Ectodermal cell (in vitro differentiated cells): Measurements from ENCODE around the gene LGMN.
"Not testable (repeated sequence)": the region's sequence is repeated elsewhere in the genome, so short reads cannot be mapped to it uniquely, and the experiment has no call there.

Experiments used
- H3K27ac ChIP-seq: 2 replicates; pipeline ENCODE4 v1.7.0; 2013; ENCODE audit warnings: mild to moderate bottlenecking, low read depth, low read length; ENCODE audit not compliant: insufficient read depth, poor library complexity, severe bottlenecking
- H3K27me3 ChIP-seq: 2 replicates; pipeline ENCODE4 v1.7.0; 2013; ENCODE audit warnings: mild to moderate bottlenecking, low read length; ENCODE audit not compliant: insufficient read depth, control insufficient read depth, poor library complexity, severe bottlenecking
- H3K36me3 ChIP-seq: one replicate; pipeline ENCODE4 v1.7.0; 2013; ENCODE audit warnings: low read length; ENCODE audit not compliant: control insufficient read depth, insufficient read depth
- H3K4me1 ChIP-seq: one replicate; pipeline ENCODE4 v1.7.0; 2013; ENCODE audit warnings: low read length; ENCODE audit not compliant: control insufficient read depth, insufficient read depth
- H3K4me3 ChIP-seq: 2 replicates; pipeline ENCODE4 v1.7.0; 2013; ENCODE audit warnings: low read depth, low read length, control low read depth; ENCODE audit not compliant: insufficient read depth
- H3K9me3 ChIP-seq: 2 replicates; pipeline ENCODE4 v1.7.0; 2013; ENCODE audit warnings: mild to moderate bottlenecking, low read length, moderate library complexity; ENCODE audit not compliant: control insufficient read depth
- WGBS, 2 experiments: methylation state at CpG; one replicate each; pipeline ENCODE4 v1.1.7; 2013; ENCODE audit warnings: missing lambda C conversion rate in 2 of 2; 5-methylcytosine and 5-hydroxymethylcytosine counted together

Gene LGMN

GRCh38 chr14:92750222-92750728, 1.8 kb upstream of the LGMN start:
- H3K27me3 ChIP-seq, H3K4me1 ChIP-seq, H3K27ac ChIP-seq, H3K36me3 ChIP-seq, H3K4me3 ChIP-seq, H3K9me3 ChIP-seq: not testable (repeated sequence)
- 91 to 95% methylated on average over 10 of the region's 10 CpGs for WGBS, 2 experiments

GRCh38 chr14:92747701-92748258, 647 bp downstream of the LGMN start:
- Histone ChIP-seq H3K36me3 (no peaks in the 10 kb centered on the region), H3K4me1 (peaks cover 10% of the 10 kb centered on the region), H3K4me3 (peak overlapping the region; percentile 92), H3K27ac (no peak overlapping the region), H3K9me3 (no peaks in the 10 kb centered on the region), H3K27me3 (no peaks in the 10 kb centered on the region)
- WGBS, 2 experiments, result 12 to 16% methylated on average over 16 of the region's 16 CpGs

- no peaks in the 10 kb centered on the region for H3K27me3 ChIP-seq
- no peak overlapping the region for H3K4me3 ChIP-seq
- H3K36me3 ChIP-seq, result no peaks in the 10 kb centered on the region
- H3K9me3 ChIP-seq, result no peaks in the 10 kb centered on the region
- H3K27ac ChIP-seq, result no peak overlapping the region
- H3K4me1 ChIP-seq, result peaks cover 10% of the 10 kb centered on the region
- WGBS, 2 experiments, result no CpG with 5 or more reads among the region's 2 CpGs
Measured at GRCh38 chr14:92744198-92744597, 4.2 kb downstream of the LGMN start.

- WGBS, 2 experiments, result 93 to 94% methylated on average over 8 of the region's 8 CpGs
- Histone ChIP-seq H3K27me3 (no peaks in the 10 kb centered on the region), H3K27ac (no peak overlapping the region), H3K4me3 (no peak overlapping the region), H3K4me1 (no peaks in the 10 kb centered on the region), H3K9me3 (no peaks in the 10 kb centered on the region), H3K36me3 (no peaks in the 10 kb centered on the region)
Measured at GRCh38 chr14:92740440-92740839, 8.0 kb downstream of the LGMN start.

GRCh38 chr14:92737619-92738188, 10.7 kb downstream of the LGMN start:
- Histone ChIP-seq H3K27me3 (no peaks in the 10 kb centered on the region), H3K4me3 (no peak overlapping the region), H3K4me1 (no peaks in the 10 kb centered on the region), H3K9me3 (no peaks in the 10 kb centered on the region), H3K27ac (no peak overlapping the region), H3K36me3 (no peaks in the 10 kb centered on the region)
- WGBS, 2 experiments, result 92 to 94% methylated on average over 4 of the region's 4 CpGs

- Histone ChIP-seq H3K36me3 (no peaks in the 10 kb centered on the region), H3K4me1 (no peaks in the 10 kb centered on the region), H3K4me3 (no peak overlapping the region), H3K27me3 (no peaks in the 10 kb centered on the region), H3K27ac (no peak overlapping the region), H3K9me3 (no peaks in the 10 kb centered on the region)
- WGBS, 2 experiments, result 82 to 83% methylated on average over 4 of the region's 4 CpGs
Measured at GRCh38 chr14:92737206-92737605, 11.2 kb downstream of the LGMN start.

GRCh38 chr14:92735344-92735743, 13.1 kb downstream of the LGMN start:
- H3K9me3 ChIP-seq, result no peaks in the 10 kb centered on the region
- WGBS, 2 experiments, result 93% methylated on average over 6 of the region's 6 CpGs

GRCh38 chr14:92734618-92735017, 13.8 kb downstream of the LGMN start:
- no peaks in the 10 kb centered on the region for H3K27me3 ChIP-seq
- H3K4me1 ChIP-seq, result no peaks in the 10 kb centered on the region
- no peak overlapping the region for H3K4me3 ChIP-seq
- no peaks in the 10 kb centered on the region for H3K9me3 ChIP-seq
- no peak overlapping the region for H3K27ac ChIP-seq
- peaks cover 6% of the 10 kb centered on the region for H3K36me3 ChIP-seq
- 91 to 96% methylated on average over 6 of the region's 7 CpGs for WGBS, 2 experiments

More at GRCh38 chr14:92735344-92735743, 13.1 kb downstream of the LGMN start:
- no peaks in the 10 kb centered on the region for H3K4me1 ChIP-seq
- H3K4me3 ChIP-seq, result no peak overlapping the region
- H3K36me3 ChIP-seq, result peaks cover 6% of the 10 kb centered on the region
- H3K27ac ChIP-seq, result no peak overlapping the region
- H3K27me3 ChIP-seq, result no peaks in the 10 kb centered on the region

GRCh38 chr14:92733007-92733406, 15.4 kb downstream of the LGMN start:
- no peaks in the 10 kb centered on the region for H3K4me1 ChIP-seq
- no peak overlapping the region for H3K4me3 ChIP-seq
- no peak overlapping the region for H3K27ac ChIP-seq
- 89 to 99% methylated on average over 4 of the region's 4 CpGs for WGBS, 2 experiments
- peaks cover 6% of the 10 kb centered on the region for H3K36me3 ChIP-seq
- H3K27me3 ChIP-seq, result no peaks in the 10 kb centered on the region
- H3K9me3 ChIP-seq, result no peaks in the 10 kb centered on the region

- no peak overlapping the region for H3K27ac ChIP-seq
- peaks cover 6% of the 10 kb centered on the region for H3K36me3 ChIP-seq
- H3K4me3 ChIP-seq, result no peak overlapping the region
- H3K4me1 ChIP-seq, result no peaks in the 10 kb centered on the region
- WGBS, 2 experiments, result 84 to 100% methylated on average over 3 of the region's 3 CpGs
- no peaks in the 10 kb centered on the region for H3K9me3 ChIP-seq
- no peaks in the 10 kb centered on the region for H3K27me3 ChIP-seq
Measured at GRCh38 chr14:92731622-92732115, 16.8 kb downstream of the LGMN start.
